ENCODE measurements around the gene FCRLB. TPM values are rescaled to one million over a fixed set of nuclear protein-coding genes. Genes with fewer than 3 reads are reported as not detected.
"Not testable (repeated sequence)": the region's sequence is repeated elsewhere in the genome, so short reads cannot be mapped to it uniquely, and the experiment has no call there.

Gene FCRLB
- total RNA-seq, 1 experiment from 2014 or later: 0.55 TPM

DNA sequence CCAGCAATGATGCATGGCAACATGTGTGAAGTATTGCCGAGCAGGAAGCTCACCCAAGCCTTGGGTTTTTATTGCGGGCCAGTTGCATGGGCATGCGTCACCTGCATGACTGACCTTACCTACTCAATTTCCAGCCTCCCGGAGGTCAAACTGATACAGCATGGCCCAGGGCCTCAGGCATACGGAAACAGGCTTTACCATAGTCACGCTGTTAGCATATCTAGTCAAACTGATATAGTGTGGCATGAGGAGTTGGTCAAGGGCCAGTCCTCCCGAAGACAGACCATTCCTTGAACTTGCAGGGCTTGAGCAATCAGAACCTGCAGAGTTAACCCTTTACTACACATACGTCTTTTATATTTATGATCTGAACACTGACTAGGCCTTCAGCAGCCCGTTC, 21.9 kb downstream of the FCRLB start:
- Histone ChIP-seq H3K27me3 (ENCODE audit: control insufficient read depth, insufficient read depth, low read length) (peaks cover 2% of the 10 kb centered on the region; the same call in 1 of the 2 replicates), H3K36me3 (replicated peaks; ENCODE audit: control insufficient read depth, insufficient read depth, low read length) (no peaks in the 10 kb centered on the region), H3K4me3 (ENCODE audit: insufficient read depth, low read depth, low read length) (no peak overlapping the region)
- no peak for DNase-seq

DNA sequence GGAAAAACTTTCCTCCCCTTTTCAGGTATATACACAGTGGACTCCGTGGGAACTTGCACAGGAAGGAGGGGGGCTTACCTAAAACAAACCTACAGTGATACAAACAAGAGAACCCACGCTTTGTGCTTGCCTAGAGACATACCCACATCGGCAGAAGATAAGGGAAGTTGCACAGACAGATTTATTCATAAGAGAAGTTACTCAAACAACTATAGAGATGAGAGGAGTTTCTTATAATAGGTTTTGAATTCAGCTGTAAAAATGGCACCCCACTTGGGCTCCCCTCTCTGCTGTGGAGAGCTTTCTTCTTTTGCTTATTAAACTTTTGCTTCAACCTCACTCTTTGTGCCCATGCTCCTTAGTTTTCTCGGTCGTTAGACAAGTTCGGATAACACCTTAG, 26.5 kb downstream of the FCRLB start:
- H3K36me3 ChIP-seq (replicated peaks; ENCODE audit: control insufficient read depth, insufficient read depth, low read length): peaks cover 5% of the 10 kb centered on the region
- peaks cover 5% of the 10 kb centered on the region; the same call in 1 of the 2 replicates for H3K27me3 ChIP-seq (ENCODE audit: control insufficient read depth, insufficient read depth, low read length)
- H3K4me3 ChIP-seq (ENCODE audit: insufficient read depth, low read depth, low read length): no peak overlapping the region
- DNase-seq: no peak

DNA sequence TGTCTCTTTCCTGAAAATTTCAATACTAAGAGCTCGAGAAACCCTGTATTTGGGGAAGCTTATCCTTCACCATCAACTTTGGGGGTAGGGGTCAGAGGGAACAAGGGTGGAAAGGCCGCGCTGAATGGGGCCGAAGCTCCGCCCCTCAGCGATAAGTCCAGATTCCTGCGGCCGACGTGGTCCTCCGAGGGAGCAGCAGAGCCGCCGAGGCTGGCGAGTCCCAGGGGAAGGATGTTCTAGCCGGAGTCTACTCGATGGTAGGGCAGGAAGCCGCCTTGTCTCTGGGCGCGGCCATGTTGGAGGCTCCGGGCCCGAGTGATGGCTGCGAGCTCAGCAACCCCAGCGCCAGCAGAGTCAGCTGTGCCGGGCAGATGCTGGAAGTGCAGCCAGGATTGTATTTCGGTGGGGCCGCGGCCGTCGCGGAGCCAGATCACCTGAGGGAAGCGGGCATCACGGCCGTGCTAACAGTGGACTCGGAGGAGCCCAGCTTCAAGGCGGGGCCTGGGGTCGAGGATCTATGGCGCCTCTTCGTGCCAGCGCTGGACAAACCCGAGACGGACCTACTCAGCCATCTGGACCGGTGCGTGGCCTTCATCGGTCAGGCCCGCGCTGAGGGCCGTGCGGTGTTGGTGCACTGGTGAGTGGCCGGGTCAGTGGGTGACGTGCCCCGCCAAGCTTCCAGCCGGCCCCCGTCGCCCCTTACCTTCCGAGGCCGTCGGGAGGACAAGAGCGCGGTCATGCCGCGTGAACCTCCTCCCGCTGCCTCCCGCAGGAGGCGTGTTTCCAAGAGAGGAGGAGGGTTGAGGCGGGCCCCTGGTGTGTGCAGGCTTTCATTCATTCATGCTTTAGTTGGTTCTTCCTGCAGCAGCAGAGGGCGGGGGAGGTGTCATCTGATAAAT, 28.4 kb downstream of the FCRLB start, which contains the start of gene DUSP12:
TSS of gene DUSP12 (plus strand) at position 278 of the 899 bp plus-strand sequence. CDS start at position 294, 16 bp downstream.
- peak; percentile 89 for DNase-seq
- peak within 1 kb of the TSS; percentile 97 for H3K4me3 ChIP-seq (ENCODE audit: insufficient read depth, low read depth, low read length)
- H3K36me3 ChIP-seq (replicated peaks; ENCODE audit: control insufficient read depth, insufficient read depth, low read length): peaks cover 11% of the 10 kb centered on the region
- H3K27me3 ChIP-seq (ENCODE audit: control insufficient read depth, insufficient read depth, low read length): peaks cover 5% of the 10 kb centered on the region; the same call in 1 of the 2 replicates

DNA sequence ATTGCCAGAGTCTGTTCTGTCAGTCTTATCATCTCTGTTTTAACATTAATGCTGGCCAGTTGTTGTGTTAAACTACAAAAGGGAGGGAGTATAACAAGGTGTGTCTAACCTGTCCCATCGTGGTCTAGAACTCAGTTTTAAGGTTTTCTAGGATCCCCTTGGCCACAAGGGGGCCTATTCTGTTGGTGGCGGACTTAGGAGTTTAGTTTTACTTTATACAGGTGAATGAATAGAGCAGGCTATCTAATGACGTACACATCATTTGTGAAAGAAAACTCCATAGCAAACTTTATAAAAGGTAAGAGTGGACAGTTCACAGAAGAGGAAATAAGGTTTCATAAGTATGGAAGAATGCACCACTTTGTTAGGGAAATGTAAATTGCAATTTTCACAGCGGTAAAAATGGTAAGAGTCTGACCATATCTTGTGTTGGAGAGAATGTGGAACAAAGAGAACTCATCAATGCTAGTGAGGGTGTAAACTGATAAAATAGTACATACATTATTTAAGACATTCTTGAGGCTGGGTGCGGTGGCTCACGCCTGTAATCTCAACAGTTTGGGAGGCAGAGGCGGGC, 42.3 kb downstream of the FCRLB start:
- DNase-seq: peak; percentile 53
- Histone ChIP-seq H3K27me3 (ENCODE audit: control insufficient read depth, insufficient read depth, low read length) (no peaks in the 10 kb centered on the region), H3K4me3 (ENCODE audit: insufficient read depth, low read depth, low read length) (no peak overlapping the region), H3K36me3 (replicated peaks; ENCODE audit: control insufficient read depth, insufficient read depth, low read length) (no peaks in the 10 kb centered on the region)

DNA sequence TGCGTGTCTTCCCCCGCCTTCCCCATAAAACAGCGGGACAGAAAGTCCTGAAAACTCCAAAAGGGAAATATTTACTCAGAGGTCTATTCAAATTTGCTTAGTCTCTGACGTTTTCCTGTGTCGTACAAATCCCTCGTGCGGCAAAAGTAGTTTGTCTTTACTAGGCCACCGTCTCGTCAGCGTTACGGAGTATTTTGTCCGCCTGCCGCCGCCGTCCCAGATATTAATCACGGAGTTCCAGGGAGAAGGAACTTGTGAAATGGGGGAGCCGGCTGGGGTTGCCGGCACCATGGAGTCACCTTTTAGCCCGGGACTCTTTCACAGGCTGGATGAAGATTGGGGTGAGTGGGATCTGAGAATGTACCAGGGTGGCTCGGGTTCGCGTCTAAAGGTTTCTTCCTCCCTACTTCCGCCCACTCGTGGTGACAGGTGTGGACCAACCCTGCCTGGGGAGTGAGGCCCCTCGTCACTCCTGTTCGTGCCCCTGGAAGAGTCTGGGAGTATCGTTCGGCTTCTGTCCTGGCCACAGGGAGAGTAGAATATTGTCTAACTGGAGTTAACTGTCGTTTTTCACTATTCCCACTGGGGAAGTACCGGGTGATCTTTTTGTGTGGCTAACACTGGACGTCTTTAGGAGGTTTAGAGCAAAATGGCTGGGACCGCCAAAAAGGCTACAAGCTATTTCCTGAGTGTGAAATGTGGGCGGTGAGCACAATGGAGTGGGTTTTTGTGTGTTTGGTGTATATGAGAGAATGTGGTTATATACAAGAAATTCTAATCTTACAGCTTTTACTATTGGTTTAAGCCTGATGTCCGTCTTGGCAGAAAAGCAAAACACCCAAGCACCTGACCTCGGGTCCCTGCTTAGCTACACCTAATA, 45.0 kb downstream of the FCRLB start, which contains the start of gene ATF6:
TSS of gene ATF6 (plus strand) at position 219 of the 880 bp plus-strand sequence. CDS start at position 260, 41 bp downstream.
- DNase-seq: peak; percentile 53
- no peaks in the 10 kb centered on the region for H3K36me3 ChIP-seq (replicated peaks; ENCODE audit: control insufficient read depth, insufficient read depth, low read length)
- peak within 1 kb of the TSS; percentile 98 for H3K4me3 ChIP-seq (ENCODE audit: insufficient read depth, low read depth, low read length)
- H3K27me3 ChIP-seq (ENCODE audit: control insufficient read depth, insufficient read depth, low read length): no peaks in the 10 kb centered on the region

DNA sequence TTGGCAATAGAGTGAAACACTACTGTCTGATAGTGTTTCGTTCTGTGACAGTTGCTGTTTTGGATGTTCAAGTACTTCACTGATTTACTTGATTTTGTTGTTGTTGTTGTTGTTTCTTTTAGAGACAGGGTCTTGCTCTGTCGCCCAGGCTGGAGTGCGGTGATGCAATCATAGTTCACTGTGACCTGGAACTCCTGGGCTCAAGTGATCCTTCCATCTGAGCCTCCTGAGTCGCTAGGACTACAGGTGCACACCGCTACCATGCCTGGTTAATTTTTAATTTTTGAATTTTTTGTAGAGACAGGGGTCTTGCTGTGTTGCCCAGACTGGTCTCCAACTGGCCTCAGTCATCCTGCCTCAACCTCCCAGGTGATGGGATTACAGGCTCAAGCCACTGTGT, 47.1 kb downstream of the FCRLB start:
- Histone ChIP-seq H3K27me3 (ENCODE audit: control insufficient read depth, insufficient read depth, low read length) (no peaks in the 10 kb centered on the region), H3K4me3 (ENCODE audit: insufficient read depth, low read depth, low read length) (no peak overlapping the region), H3K36me3 (replicated peaks; ENCODE audit: control insufficient read depth, insufficient read depth, low read length) (no peaks in the 10 kb centered on the region)
- no peak for DNase-seq

DNA sequence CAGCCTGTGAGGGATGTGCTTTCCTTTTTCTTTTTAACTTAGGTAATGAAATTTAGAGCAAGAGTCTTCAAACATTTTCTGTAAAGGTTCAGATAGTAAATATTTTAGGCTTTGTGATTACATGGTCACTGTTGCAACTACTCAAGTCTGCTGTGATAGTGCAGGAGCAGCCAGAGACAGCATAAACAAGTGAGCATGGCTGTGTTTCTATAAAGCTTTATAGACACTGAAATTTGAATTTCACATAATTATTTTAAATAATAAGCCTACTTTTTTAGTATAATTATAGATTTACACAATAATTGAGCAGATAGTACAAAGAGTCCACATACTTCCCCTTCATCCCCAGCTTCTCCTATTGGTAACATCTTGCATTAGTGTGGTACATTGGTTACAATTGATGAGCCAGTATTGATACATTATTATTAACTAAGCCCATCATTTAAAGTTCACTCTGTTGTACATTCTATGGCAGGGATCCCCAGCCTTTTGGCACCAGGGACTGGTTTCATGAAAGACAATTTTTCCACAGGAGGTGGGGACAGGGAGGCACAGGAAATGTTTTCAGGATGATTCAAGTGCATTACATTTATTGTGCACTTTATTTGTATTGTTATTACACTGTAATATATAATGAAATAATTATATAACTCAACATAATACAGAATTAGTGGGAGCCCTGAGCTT, 47.8 kb downstream of the FCRLB start:
- H3K27me3 ChIP-seq (ENCODE audit: control insufficient read depth, insufficient read depth, low read length): no peaks in the 10 kb centered on the region
- no peak for DNase-seq
- no peak overlapping the region for H3K4me3 ChIP-seq (ENCODE audit: insufficient read depth, low read depth, low read length)
- H3K36me3 ChIP-seq (replicated peaks; ENCODE audit: control insufficient read depth, insufficient read depth, low read length): no peaks in the 10 kb centered on the region

DNA sequence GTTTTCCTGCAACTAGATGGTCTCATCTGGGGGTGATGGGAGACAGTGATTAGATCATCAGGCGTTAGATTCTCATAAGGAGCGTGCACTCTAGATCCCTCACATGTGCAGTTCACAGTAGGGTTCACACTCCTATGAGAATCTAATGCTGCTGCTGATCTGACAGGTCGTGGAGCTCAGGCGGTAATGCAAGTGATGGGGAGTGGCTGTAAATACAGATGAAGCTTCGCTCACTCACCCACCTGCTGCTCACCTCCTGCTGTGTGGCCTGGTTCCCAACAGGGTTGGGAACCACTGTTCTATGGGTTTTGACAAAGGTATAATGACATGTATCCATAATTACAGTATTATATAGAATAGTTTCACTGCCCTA, 48.3 kb downstream of the FCRLB start:
- H3K36me3 ChIP-seq (replicated peaks; ENCODE audit: control insufficient read depth, insufficient read depth, low read length); DNase-seq; H3K27me3 ChIP-seq (ENCODE audit: control insufficient read depth, insufficient read depth, low read length); H3K4me3 ChIP-seq (ENCODE audit: insufficient read depth, low read depth, low read length): not testable (repeated sequence)

DNA sequence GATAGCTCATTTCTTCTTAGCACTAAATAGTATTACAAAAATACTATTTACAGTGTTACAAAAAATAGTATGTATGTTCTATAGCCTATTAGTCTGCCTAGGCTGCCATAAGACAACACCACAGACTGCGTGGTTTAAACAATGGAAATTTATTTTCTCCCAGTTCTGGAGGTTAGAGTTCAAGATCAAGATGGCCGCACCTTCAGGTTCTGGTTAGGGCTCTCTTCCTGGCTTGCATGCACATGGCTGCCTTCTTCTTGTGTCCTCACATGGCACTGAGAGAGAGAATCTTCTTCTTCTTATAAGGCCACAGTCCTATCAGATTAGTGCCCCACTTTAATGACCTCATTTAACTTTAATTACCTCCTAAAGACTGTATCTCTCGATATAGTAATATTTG, 48.9 kb downstream of the FCRLB start:
- Histone ChIP-seq H3K27me3 (ENCODE audit: control insufficient read depth, insufficient read depth, low read length) (no peaks in the 10 kb centered on the region), H3K36me3 (replicated peaks; ENCODE audit: control insufficient read depth, insufficient read depth, low read length) (no peaks in the 10 kb centered on the region), H3K4me3 (ENCODE audit: insufficient read depth, low read depth, low read length) (no peak overlapping the region)
- no peak for DNase-seq

DNA sequence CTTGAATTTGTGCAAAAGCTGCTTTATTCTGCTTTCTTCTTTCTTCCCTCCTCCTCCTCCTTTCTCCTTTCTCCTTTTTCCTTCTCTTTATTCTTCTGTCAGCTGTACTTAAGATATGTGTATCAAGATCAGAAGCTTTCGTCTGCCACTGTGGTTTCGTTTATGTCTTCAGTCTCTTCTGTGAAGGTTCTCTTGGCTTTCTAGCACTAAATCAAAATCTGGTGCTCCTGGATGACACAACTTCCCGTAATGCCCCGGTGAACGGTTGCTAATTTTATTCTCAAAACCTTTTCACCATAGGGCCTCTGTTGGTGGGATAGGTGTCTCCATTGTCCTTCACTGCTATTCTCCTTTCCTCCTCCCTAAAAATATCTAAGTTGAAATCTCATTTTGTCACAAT, 49.8 kb downstream of the FCRLB start:
- Histone ChIP-seq H3K27me3 (ENCODE audit: control insufficient read depth, insufficient read depth, low read length) (no peaks in the 10 kb centered on the region), H3K4me3 (ENCODE audit: insufficient read depth, low read depth, low read length) (no peak overlapping the region), H3K36me3 (replicated peaks; ENCODE audit: control insufficient read depth, insufficient read depth, low read length) (no peaks in the 10 kb centered on the region)
- no peak for DNase-seq

DNA sequence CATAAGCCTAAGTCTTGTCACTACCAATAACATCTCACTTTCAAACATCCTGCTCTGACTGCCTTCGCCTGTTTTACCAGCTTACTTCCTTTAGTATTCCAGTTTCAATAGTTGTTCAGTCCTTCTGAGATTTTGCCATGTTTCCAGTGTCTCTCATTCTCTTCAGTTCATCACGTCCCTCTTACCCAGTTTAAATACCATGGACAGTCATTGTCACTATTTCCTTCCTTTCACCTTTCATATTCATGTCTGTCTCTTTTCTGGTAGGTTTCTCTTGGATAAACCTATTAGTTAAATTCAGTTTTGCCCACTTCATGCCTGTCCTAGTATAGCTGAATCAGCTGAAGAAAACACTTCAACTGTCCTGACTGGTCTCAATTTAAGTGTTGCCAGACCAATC, 50.6 kb downstream of the FCRLB start:
- no peak for DNase-seq
- Histone ChIP-seq H3K36me3 (replicated peaks; ENCODE audit: control insufficient read depth, insufficient read depth, low read length) (no peaks in the 10 kb centered on the region), H3K27me3 (ENCODE audit: control insufficient read depth, insufficient read depth, low read length) (no peaks in the 10 kb centered on the region), H3K4me3 (ENCODE audit: insufficient read depth, low read depth, low read length) (no peak overlapping the region)

DNA sequence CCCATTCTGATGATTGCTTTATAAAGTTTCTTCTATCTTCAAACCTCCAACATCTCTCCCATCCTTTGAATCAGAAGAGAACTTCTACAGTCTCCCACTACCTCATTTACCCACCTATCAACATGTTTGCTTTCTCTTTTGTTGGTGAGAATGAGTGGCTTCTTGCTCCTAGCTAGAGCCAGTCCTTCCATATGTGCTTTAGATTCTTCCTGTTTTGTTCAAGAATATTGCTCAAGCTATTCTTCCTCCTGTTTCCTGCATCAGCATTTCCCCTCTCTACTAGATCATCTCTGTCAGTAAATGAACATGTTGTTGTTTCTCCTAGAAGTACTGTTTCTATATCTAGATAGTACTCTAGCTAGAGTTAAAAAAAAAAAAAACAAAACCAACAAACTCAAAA, 51.1 kb downstream of the FCRLB start:
- Histone ChIP-seq H3K27me3 (ENCODE audit: control insufficient read depth, insufficient read depth, low read length) (no peaks in the 10 kb centered on the region), H3K4me3 (ENCODE audit: insufficient read depth, low read depth, low read length) (no peak overlapping the region)

DNA sequence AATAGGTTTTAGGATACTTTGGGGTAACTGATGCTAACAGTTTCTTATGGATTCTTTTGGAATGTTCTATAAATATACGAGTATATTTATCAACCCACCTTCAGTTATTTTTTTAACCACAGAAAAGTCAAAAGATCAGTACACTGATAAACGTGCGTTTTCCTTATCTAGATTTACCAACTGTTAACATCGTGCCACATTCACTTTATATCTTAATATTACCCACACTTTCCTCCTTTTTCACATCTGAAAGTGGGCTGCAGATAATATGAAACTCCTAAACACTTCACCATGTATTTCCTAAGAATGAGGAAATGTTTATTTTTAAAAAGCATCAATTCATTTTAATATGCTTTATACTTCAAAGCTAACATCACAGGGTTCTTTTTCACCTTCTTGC, 52.4 kb downstream of the FCRLB start:
- H3K4me3 ChIP-seq (ENCODE audit: insufficient read depth, low read depth, low read length): no peak overlapping the region
- H3K36me3 ChIP-seq (replicated peaks; ENCODE audit: control insufficient read depth, insufficient read depth, low read length): no peaks in the 10 kb centered on the region
- no peaks in the 10 kb centered on the region for H3K27me3 ChIP-seq (ENCODE audit: control insufficient read depth, insufficient read depth, low read length)
- DNase-seq: no peak

More for the DNA sequence above, 51.1 kb downstream of the FCRLB start:
- no peak for DNase-seq
- no peaks in the 10 kb centered on the region for H3K36me3 ChIP-seq (replicated peaks; ENCODE audit: control insufficient read depth, insufficient read depth, low read length)

DNA sequence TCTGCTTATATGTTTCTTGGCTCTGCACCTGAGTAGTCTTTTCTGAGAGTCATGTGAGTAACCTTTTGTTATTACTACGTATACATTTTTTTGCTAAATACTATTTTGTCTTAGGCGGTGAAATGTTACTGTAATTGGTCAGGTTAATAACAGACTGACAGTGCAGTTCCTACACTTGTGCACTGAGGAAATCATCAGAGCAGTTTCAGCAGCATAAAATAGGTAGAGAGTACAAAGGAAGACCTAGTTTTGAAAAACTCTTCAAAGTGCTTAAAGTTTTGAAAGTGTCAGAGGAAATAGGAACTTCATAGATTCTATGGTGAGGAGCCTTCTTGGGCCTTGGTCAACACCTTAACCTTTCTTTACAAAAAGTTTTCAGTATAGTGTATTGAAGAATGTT, 55.9 kb downstream of the FCRLB start:
- Histone ChIP-seq H3K27me3 (ENCODE audit: control insufficient read depth, insufficient read depth, low read length) (no peaks in the 10 kb centered on the region), H3K4me3 (ENCODE audit: insufficient read depth, low read depth, low read length) (no peak overlapping the region), H3K36me3 (replicated peaks; ENCODE audit: control insufficient read depth, insufficient read depth, low read length) (no peaks in the 10 kb centered on the region)
- no peak for DNase-seq

All from H7 (cell line).